HG02571 (cell line): ENCODE results near the gene PRKACA.
"Not testable (repeated sequence)": the region's sequence is repeated elsewhere in the genome, so short reads cannot be mapped to it uniquely, and the experiment has no call there.

ENCODE experiments used
- ATAC-seq: cut with Tn5 transposase; IDR thresholded peaks from one replicate; pipeline ENCODE4 v1.9.1; 2021; ENCODE audit warnings: mild to moderate bottlenecking, moderate library complexity; ENCODE audit not compliant: unreplicated experiment

The PRKACA gene

DNA sequence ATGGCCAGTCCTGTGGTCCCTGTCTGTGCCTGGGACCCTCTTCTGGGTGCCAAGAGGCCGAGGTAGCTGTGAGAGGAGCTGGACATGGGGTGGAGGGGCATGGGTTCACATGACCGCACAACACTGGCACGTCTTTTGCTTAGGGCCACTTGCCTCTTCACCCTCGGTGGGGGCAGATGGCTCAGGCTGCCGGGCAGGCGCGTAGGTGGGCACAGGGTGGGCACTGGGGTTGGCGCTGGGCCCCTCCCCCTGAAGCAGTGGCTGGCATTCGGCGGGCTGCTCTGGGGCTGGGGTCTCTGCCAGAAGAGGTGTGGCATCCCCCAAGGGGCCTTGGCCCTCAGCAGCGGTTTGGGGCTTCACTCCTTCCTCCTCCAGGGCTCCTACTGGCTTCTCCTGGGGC is 64.1 kb downstream of the PRKACA start:
- ATAC-seq, result no peak

DNA sequence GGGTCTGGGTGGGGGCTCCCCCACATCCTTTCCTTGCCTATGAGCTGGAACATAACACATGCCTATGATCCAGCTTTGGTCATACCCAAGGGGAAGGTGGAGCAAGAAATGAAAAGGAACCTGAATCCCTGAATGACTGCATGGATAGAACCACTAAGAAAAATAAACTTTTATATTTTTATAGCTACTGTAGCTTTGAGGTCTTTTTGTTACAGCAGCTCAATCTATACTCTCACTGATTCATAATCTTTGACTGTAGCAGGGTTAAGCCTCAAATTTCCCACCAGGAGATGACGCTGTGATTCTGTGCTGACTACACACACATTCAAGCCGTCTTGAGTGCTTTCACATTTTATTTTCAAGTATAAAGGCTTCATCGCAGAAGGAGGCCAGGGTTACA is 64.5 kb downstream of the PRKACA start:
- ATAC-seq, result no peak

DNA sequence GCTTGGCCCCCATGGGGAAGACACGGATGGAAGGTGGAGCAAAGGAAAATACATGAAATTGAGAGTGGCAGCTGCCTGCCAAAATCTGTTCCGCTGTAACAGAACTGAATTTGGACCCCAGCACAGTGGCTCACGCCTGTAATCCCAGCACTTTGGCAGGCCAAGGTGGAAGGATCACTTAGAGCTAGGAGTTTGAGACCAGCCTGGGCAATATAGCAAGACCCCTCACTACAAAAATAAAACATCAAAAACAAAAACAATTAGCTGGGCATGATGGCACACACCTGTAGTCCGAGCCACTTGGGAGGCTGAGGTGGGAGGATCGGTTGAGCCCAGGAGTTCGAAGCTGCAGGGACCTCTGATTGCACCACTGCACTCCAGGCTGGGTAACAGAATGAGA is 65.1 kb downstream of the PRKACA start:
- ATAC-seq, result no peak

DNA sequence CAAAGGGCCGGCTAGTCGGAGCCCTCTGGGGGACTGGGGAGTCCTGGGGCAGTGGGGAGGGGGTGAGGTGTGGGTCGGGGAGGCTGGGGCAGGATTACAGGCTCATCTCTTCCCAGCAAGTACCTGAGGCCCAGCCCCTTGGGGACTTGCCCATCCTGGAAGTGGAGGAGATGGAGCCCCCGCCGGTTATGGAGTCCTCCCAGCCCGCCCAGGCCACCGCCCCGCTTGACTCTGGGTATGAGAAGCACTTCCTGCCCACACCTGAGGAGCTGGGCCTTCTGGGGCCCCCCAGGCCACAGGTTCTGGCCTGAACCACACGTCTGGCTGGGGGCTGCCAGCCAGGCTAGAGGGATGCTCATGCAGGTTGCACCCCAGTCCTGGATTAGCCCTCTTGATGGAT is 65.6 kb downstream of the PRKACA start:
- no peak for ATAC-seq

DNA sequence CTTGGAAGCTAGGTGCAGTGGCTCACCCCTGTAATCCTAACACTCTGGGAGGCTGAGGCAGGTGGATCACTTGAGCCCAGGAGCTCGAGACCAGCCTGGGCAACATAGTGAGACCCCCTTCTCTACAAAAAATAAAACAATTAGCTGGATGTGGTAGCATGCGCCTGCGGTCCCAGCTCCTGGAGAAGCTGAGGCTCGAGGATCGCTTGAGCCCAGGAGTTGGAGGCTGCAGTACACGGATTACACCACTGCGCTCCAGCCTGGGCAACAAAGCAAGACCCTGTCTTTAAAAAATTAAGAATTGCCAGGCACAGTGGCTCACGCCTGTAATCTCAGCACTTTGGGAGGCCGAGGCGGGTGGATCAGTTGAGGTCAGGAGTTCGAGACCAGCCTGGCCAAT is 66.6 kb downstream of the PRKACA start:
- ATAC-seq, result not testable (repeated sequence)

DNA sequence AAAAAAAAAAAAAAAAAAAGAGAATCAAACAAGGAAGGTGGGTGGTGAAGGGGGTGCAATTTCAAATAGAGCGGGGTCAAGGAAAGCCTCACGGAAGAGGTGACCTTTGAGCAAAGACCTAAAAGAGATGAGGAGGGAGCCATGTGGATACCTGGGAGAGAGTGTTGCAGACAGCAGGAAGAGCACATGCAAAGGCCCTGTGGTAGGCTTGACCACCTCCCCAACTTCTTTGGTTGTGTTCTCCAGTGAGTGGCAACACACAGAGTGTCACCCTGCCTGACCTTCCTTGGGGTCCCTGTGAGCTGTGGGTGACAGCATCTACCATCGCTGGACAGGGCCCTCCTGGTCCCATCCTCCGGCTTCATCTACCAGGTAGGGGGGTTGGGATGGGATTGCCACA is 67.0 kb downstream of the PRKACA start:
- ATAC-seq, result no peak

DNA sequence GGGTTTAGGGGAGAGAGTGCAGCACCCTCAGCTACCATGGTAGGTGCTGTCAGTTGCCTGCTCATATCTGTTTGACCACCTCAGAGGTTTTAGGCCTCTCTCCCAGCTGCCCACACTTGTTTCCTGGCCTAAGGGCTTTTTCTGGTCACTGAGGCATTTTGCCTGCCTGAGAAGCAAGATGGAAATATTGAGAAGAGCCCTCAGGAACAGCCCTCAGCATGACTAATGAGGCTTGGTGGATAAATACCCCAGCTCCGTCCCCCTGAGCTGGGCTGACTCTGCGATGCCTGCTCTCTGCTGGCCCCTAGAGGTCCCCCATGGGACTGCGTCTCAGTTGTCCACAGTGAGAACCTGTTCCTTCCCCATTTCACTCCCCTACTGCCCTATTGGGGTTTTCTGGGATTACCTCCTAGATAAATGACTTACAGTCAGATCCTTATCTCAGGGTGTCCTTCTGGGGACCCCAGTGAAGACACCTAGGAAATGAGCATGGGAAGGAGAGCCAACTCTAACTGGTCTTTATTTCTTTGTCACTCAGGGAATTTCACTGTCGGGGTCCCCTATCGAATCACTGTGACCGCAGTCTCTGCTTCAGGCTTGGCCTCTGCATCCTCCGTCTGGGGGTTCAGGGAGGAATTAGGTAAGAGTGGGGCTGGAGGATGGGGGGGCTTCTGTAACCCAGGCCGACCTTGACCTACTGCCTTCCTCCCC is 69.0 kb downstream of the PRKACA start:
- no peak for ATAC-seq

DNA sequence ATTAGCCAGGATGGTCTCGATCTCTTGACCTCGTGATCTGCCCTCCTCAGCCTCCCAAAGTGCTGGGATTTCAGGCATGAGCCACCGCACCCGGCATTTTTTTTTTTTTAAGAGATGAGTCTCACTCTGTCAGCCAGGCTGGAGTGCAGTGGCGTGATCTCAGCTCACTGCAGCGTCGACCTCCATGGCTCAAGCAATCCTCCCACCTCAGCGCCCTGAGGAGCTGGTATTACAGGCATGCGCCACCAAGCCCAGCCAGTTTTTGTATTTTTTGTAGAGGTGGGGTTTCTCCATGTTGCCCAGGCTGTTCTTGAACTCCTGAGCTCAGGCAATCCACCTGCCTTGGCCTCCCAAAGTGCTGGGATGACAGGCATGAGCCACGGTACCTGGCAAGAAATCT is 69.7 kb downstream of the PRKACA start:
- not testable (repeated sequence) for ATAC-seq

DNA sequence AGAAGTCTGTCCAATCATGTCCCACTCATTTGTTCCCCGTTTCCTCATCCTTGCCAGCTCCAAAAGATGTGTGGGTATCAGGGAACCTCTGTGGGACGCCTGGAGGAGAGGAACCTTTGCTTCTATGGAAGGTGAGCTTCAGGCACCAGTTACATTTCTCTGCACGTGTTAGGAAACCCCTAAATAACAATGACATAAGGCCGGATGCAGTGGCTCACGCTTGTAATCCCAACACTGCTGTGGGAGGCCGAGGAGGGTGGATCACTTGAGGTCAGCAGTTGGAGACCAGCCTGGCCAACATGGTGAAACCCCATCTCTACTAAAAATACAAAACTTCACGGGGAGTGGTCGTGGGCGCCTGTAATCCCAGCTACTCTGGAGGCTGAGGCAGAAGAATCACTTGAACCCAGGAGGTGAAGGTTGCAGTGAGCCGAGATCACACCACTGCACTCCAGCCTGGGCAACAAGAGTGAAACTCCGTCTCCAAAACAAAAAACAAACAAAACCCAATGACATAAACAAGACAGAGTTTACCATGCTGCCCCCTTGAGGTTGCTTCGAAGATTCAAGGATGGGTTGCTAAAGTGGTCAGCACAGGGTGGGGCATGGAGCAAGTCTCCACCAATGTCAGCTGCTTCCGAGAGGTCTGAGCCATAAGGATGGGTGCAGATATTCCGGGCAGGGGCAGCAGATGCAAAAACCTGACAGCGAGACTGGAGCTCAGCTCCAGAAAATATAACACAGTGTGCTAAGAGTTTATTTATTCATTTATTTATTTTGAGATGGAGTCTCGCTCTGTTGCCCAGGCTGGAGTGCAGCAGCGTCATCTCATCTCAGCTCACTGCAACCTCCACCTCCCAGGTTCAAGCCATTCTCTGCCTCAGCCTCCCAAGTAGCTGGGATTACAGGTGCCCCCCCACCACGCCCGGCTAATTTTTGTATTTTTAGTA is 74.6 kb downstream of the PRKACA start:
- not testable (repeated sequence) for ATAC-seq
